Thyroid gland (tissue), 4 donors: Measurements from ENCODE around the gene C13orf46.

Experiments used
- CTCF ChIP-seq, 6 experiments: fragments of 200-600 bp in 3 of 6; fragments of 450-650 bp in 3 of 6; sonication (generic) in 3 of 6; IDR thresholded peaks; one replicate each; pipeline ENCODE4 v1.5.1; 2016 to 2019; ENCODE audit warnings: antibody characterized with exemption in 6 of 6, mild to moderate bottlenecking in 2 of 6, inconsistent platforms in 1 of 6, moderate library complexity in 1 of 6
- POLR2A ChIP-seq, 2 donors: fragments of 450-650 bp; IDR thresholded peaks; one replicate each; pipeline ENCODE4 v1.6.1; 2017; ENCODE audit warnings: antibody characterized with exemption in 2 of 2, mild to moderate bottlenecking in 2 of 2, moderate library complexity in 1 of 2

GRCh38 chr13:113922412-113923118 lies 51.3 kb downstream of the C13orf46 start:
- no peak for TF ChIP-seq CTCF (IDR thresholded peaks at IDR 0.05)
- no peak for TF ChIP-seq POLR2A (IDR thresholded peaks at IDR 0.05)
